ENCODE measurements around the gene OGFOD3.

The OGFOD3 gene

GRCh38 chr17:82357394-82357793 is 61.0 kb downstream of the OGFOD3 start:
- Histone ChIP-seq H3K27me3 (ENCODE audit: control insufficient read depth in 5 of 5, insufficient read depth in 4 of 5, low read length in 5 of 5) (peaks cover 10 to 42% (median 27%) of the 10 kb centered on the region in 5 donors), H3K9ac (ENCODE audit: low read length in 5 of 5) (no peak overlapping the region), H3K9me3 (ENCODE audit: control insufficient read depth in 5 of 5, low read length in 5 of 5) (no peaks in the 10 kb centered on the region), H3K4me1 (ENCODE audit: control insufficient read depth in 5 of 5, insufficient read depth in 5 of 5, low read length in 5 of 5) (peaks cover 0 to 4% (median 2%) of the 10 kb centered on the region in 5 donors), H3K27ac (ENCODE audit: low read depth, low read length) (no peak overlapping the region), H3K4me3 (ENCODE audit: low read depth in 1 of 5, low read length in 5 of 5) (no peak overlapping the region), H3K36me3 (ENCODE audit: control insufficient read depth in 5 of 5, insufficient read depth in 5 of 5, low read length in 5 of 5) (no peaks in the 10 kb centered on the region)

GRCh38 chr17:82356845-82357355 is 61.5 kb downstream of the OGFOD3 start:
- H3K4me3 ChIP-seq (ENCODE audit: low read depth in 1 of 5, low read length in 5 of 5), result no peak overlapping the region
- H3K27me3 ChIP-seq (ENCODE audit: control insufficient read depth in 5 of 5, insufficient read depth in 4 of 5, low read length in 5 of 5), result peaks cover 10 to 42% (median 27%) of the 10 kb centered on the region in 5 donors
- H3K36me3 ChIP-seq (ENCODE audit: control insufficient read depth in 5 of 5, insufficient read depth in 5 of 5, low read length in 5 of 5), result no peaks in the 10 kb centered on the region
- no peaks in the 10 kb centered on the region for H3K9me3 ChIP-seq (ENCODE audit: control insufficient read depth in 5 of 5, low read length in 5 of 5)
- no peak overlapping the region for H3K9ac ChIP-seq (ENCODE audit: low read length in 5 of 5)
- peaks cover 0 to 6% (median 2%) of the 10 kb centered on the region in 5 donors for H3K4me1 ChIP-seq (ENCODE audit: control insufficient read depth in 5 of 5, insufficient read depth in 5 of 5, low read length in 5 of 5)
- H3K27ac ChIP-seq (ENCODE audit: low read depth, low read length), result no peak overlapping the region

GRCh38 chr17:82355770-82356427 is 62.5 kb downstream of the OGFOD3 start:
- Histone ChIP-seq H3K9ac (ENCODE audit: low read length in 5 of 5) (no peak overlapping the region), H3K27ac (ENCODE audit: low read depth, low read length) (no peak overlapping the region), H3K4me1 (ENCODE audit: control insufficient read depth in 5 of 5, insufficient read depth in 5 of 5, low read length in 5 of 5) (peaks cover 0 to 7% (median 3%) of the 10 kb centered on the region in 5 donors), H3K27me3 (ENCODE audit: control insufficient read depth in 5 of 5, insufficient read depth in 4 of 5, low read length in 5 of 5) (peaks cover 16 to 47% (median 32%) of the 10 kb centered on the region in 5 donors), H3K4me3 (ENCODE audit: low read depth in 1 of 5, low read length in 5 of 5) (no peak overlapping the region), H3K36me3 (ENCODE audit: control insufficient read depth in 5 of 5, insufficient read depth in 5 of 5, low read length in 5 of 5) (no peaks in the 10 kb centered on the region), H3K9me3 (ENCODE audit: control insufficient read depth in 5 of 5, low read length in 5 of 5) (no peaks in the 10 kb centered on the region)

- H3K36me3 ChIP-seq (ENCODE audit: control insufficient read depth in 5 of 5, insufficient read depth in 5 of 5, low read length in 5 of 5), result no peaks in the 10 kb centered on the region
- no peak overlapping the region for H3K27ac ChIP-seq (ENCODE audit: low read depth, low read length)
- no peak overlapping the region for H3K4me3 ChIP-seq (ENCODE audit: low read depth in 1 of 5, low read length in 5 of 5)
- peaks cover 0 to 7% (median 3%) of the 10 kb centered on the region in 5 donors for H3K4me1 ChIP-seq (ENCODE audit: control insufficient read depth in 5 of 5, insufficient read depth in 5 of 5, low read length in 5 of 5)
- no peak overlapping the region for H3K9ac ChIP-seq (ENCODE audit: low read length in 5 of 5)
- H3K9me3 ChIP-seq (ENCODE audit: control insufficient read depth in 5 of 5, low read length in 5 of 5), result no peaks in the 10 kb centered on the region
- peaks cover 18 to 46% (median 38%) of the 10 kb centered on the region in 5 donors for H3K27me3 ChIP-seq (ENCODE audit: control insufficient read depth in 5 of 5, insufficient read depth in 4 of 5, low read length in 5 of 5)
Observed at GRCh38 chr17:82354804-82355308, 63.5 kb downstream of the OGFOD3 start.

- Histone ChIP-seq H3K36me3 (ENCODE audit: control insufficient read depth in 5 of 5, insufficient read depth in 5 of 5, low read length in 5 of 5) (no peaks in the 10 kb centered on the region), H3K27me3 (ENCODE audit: control insufficient read depth in 5 of 5, insufficient read depth in 4 of 5, low read length in 5 of 5) (peaks cover 16 to 51% (median 31%) of the 10 kb centered on the region in 5 donors), H3K9ac (ENCODE audit: low read length in 5 of 5) (no peak overlapping the region), H3K4me1 (ENCODE audit: control insufficient read depth in 5 of 5, insufficient read depth in 5 of 5, low read length in 5 of 5) (peaks cover 0 to 12% (median 5%) of the 10 kb centered on the region in 5 donors), H3K27ac (ENCODE audit: low read depth, low read length) (no peak overlapping the region), H3K9me3 (ENCODE audit: control insufficient read depth in 5 of 5, low read length in 5 of 5) (no peaks in the 10 kb centered on the region), H3K4me3 (ENCODE audit: low read depth in 1 of 5, low read length in 5 of 5) (no peak overlapping the region)
Observed at GRCh38 chr17:82353484-82353883, 64.9 kb downstream of the OGFOD3 start.

- H3K4me3 ChIP-seq (ENCODE audit: low read depth in 1 of 5, low read length in 5 of 5), result no peak overlapping the region
- H3K9me3 ChIP-seq (ENCODE audit: control insufficient read depth in 5 of 5, low read length in 5 of 5), result no peaks in the 10 kb centered on the region
- no peak overlapping the region for H3K9ac ChIP-seq (ENCODE audit: low read length in 5 of 5)
- H3K27ac ChIP-seq (ENCODE audit: low read depth, low read length), result no peak overlapping the region
- peaks cover 0 to 12% (median 5%) of the 10 kb centered on the region in 5 donors for H3K4me1 ChIP-seq (ENCODE audit: control insufficient read depth in 5 of 5, insufficient read depth in 5 of 5, low read length in 5 of 5)
- no peaks in the 10 kb centered on the region for H3K36me3 ChIP-seq (ENCODE audit: control insufficient read depth in 5 of 5, insufficient read depth in 5 of 5, low read length in 5 of 5)
- peaks cover 15 to 46% (median 32%) of the 10 kb centered on the region in 5 donors for H3K27me3 ChIP-seq (ENCODE audit: control insufficient read depth in 5 of 5, insufficient read depth in 4 of 5, low read length in 5 of 5)
Observed at GRCh38 chr17:82351713-82352488, 66.5 kb downstream of the OGFOD3 start.

GRCh38 chr17:82351254-82351712 is 67.1 kb downstream of the OGFOD3 start:
- Histone ChIP-seq H3K36me3 (ENCODE audit: control insufficient read depth in 5 of 5, insufficient read depth in 5 of 5, low read length in 5 of 5) (no peaks in the 10 kb centered on the region), H3K4me3 (ENCODE audit: low read depth in 1 of 5, low read length in 5 of 5) (no peak overlapping the region), H3K9ac (ENCODE audit: low read length in 5 of 5) (no peak overlapping the region), H3K27ac (ENCODE audit: low read depth, low read length) (no peak overlapping the region), H3K4me1 (ENCODE audit: control insufficient read depth in 5 of 5, insufficient read depth in 5 of 5, low read length in 5 of 5) (peaks cover 0 to 12% (median 5%) of the 10 kb centered on the region in 5 donors), H3K9me3 (ENCODE audit: control insufficient read depth in 5 of 5, low read length in 5 of 5) (no peaks in the 10 kb centered on the region), H3K27me3 (ENCODE audit: control insufficient read depth in 5 of 5, insufficient read depth in 4 of 5, low read length in 5 of 5) (peaks cover 12 to 43% (median 26%) of the 10 kb centered on the region in 5 donors)

GRCh38 chr17:82350182-82351030 is 68.0 kb downstream of the OGFOD3 start:
- Histone ChIP-seq H3K27ac (ENCODE audit: low read depth, low read length) (no peak overlapping the region), H3K9me3 (ENCODE audit: control insufficient read depth in 5 of 5, low read length in 5 of 5) (no peaks in the 10 kb centered on the region), H3K4me1 (ENCODE audit: control insufficient read depth in 5 of 5, insufficient read depth in 5 of 5, low read length in 5 of 5) (peaks cover 0 to 12% (median 5%) of the 10 kb centered on the region in 5 donors), H3K36me3 (ENCODE audit: control insufficient read depth in 5 of 5, insufficient read depth in 5 of 5, low read length in 5 of 5) (no peaks in the 10 kb centered on the region), H3K4me3 (ENCODE audit: low read depth in 1 of 5, low read length in 5 of 5) (no peak overlapping the region), H3K9ac (ENCODE audit: low read length in 5 of 5) (no peak overlapping the region), H3K27me3 (ENCODE audit: control insufficient read depth in 5 of 5, insufficient read depth in 4 of 5, low read length in 5 of 5) (peaks cover 8 to 34% (median 19%) of the 10 kb centered on the region in 5 donors)

GRCh38 chr17:82349287-82349701 is 69.1 kb downstream of the OGFOD3 start:
- Histone ChIP-seq H3K9ac (ENCODE audit: low read length in 5 of 5) (no peak overlapping the region), H3K9me3 (ENCODE audit: control insufficient read depth in 5 of 5, low read length in 5 of 5) (no peaks in the 10 kb centered on the region), H3K27me3 (ENCODE audit: control insufficient read depth in 5 of 5, insufficient read depth in 4 of 5, low read length in 5 of 5) (peaks cover 11 to 28% (median 19%) of the 10 kb centered on the region in 5 donors), H3K4me3 (ENCODE audit: low read depth in 1 of 5, low read length in 5 of 5) (no peak overlapping the region), H3K36me3 (ENCODE audit: control insufficient read depth in 5 of 5, insufficient read depth in 5 of 5, low read length in 5 of 5) (no peaks in the 10 kb centered on the region), H3K4me1 (ENCODE audit: control insufficient read depth in 5 of 5, insufficient read depth in 5 of 5, low read length in 5 of 5) (peaks cover 0 to 12% (median 5%) of the 10 kb centered on the region in 5 donors), H3K27ac (ENCODE audit: low read depth, low read length) (no peak overlapping the region)
